Sigmoid colon (tissue), 4 donors: ENCODE measurements around the gene PLG.

ENCODE experiments used
- POLR2A ChIP-seq, 2 donors: fragments of 450-650 bp; IDR thresholded peaks; one replicate each; pipeline ENCODE4 v1.6.1; 2016; ENCODE audit warnings: antibody characterized with exemption in 2 of 2, mild to moderate bottlenecking in 2 of 2, moderate library complexity in 2 of 2
- POLR2AphosphoS5 ChIP-seq, 4 donors: sonication (generic); formaldehyde crosslinking; IDR thresholded peaks; one replicate each; pipeline ENCODE4 v1.6.1; 2017; ENCODE audit warnings: antibody characterized with exemption in 4 of 4
- TF ChIP-seq, protein P1 (sequence below), 4 experiments: fragments of 450-650 bp in 3 of 4; fragments of 200-600 bp in 1 of 4; IDR thresholded peaks; one replicate each; pipeline ENCODE4 v1.5.1; 2016 to 2019; ENCODE audit warnings: antibody characterized with exemption in 4 of 4, mild to moderate bottlenecking in 3 of 4, moderate library complexity in 2 of 4

DNA sequence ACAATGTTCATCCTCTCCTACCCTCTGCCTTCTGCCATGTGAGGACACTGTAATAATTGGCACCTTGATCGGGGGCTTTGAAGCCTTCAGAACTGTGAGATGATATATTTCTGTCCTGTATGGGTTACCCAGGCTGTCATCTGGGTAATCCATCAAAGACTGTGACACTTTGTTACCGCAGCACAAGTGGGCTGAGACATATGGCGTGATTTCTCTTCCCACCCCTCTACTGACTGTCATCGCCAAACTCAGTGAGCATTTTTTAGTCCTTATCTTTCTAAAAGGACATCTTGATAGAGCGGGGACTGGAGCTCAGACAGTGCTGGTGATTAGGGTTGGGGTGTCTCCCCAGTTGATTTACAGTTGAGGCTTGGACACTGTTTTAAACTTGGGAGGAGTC, 10.4 kb upstream of the PLG start:
- TF ChIP-seq, protein P1, sequence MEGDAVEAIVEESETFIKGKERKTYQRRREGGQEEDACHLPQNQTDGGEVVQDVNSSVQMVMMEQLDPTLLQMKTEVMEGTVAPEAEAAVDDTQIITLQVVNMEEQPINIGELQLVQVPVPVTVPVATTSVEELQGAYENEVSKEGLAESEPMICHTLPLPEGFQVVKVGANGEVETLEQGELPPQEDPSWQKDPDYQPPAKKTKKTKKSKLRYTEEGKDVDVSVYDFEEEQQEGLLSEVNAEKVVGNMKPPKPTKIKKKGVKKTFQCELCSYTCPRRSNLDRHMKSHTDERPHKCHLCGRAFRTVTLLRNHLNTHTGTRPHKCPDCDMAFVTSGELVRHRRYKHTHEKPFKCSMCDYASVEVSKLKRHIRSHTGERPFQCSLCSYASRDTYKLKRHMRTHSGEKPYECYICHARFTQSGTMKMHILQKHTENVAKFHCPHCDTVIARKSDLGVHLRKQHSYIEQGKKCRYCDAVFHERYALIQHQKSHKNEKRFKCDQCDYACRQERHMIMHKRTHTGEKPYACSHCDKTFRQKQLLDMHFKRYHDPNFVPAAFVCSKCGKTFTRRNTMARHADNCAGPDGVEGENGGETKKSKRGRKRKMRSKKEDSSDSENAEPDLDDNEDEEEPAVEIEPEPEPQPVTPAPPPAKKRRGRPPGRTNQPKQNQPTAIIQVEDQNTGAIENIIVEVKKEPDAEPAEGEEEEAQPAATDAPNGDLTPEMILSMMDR (IDR thresholded peaks at IDR 0.05): no peak
- TF ChIP-seq POLR2A (IDR thresholded peaks at IDR 0.05) (no peak), POLR2AphosphoS5 (IDR thresholded peaks at IDR 0.05) (no peak)
